BLaER1 treated with 17β-estradiol and CSF1 and Interleukin-3, amounts not matched to agents 10 nM and 100 nM (cell line): ENCODE measurements around the gene NDUFB11.

Experiments used
- H3K27ac ChIP-seq, 11 experiments: shearing (Covaris generic); formaldehyde crosslinking; 2 replicates each; pipeline ENCODE4 v1.8.1; 2022
- H3K27me3 ChIP-seq, 11 experiments: shearing (Covaris generic); formaldehyde crosslinking; 2 replicates each; pipeline ENCODE4 v1.8.1; 2022
- H3K36me3 ChIP-seq, 11 experiments: shearing (Covaris generic); formaldehyde crosslinking; 2 replicates each; pipeline ENCODE4 v1.8.1; 2022
- H3K4me1 ChIP-seq, 10 experiments: shearing (Covaris generic); formaldehyde crosslinking; 2 replicates each; pipeline ENCODE4 v1.8.1; 2022
- H3K4me2 ChIP-seq, 11 experiments: shearing (Covaris generic); formaldehyde crosslinking; 2 replicates each; pipeline ENCODE4 v1.8.1; 2022
- H3K4me3 ChIP-seq, 10 experiments: shearing (Covaris generic); formaldehyde crosslinking; 2 replicates each; pipeline ENCODE4 v1.8.1; 2022
- H3K9ac ChIP-seq, 11 experiments: shearing (Covaris generic); formaldehyde crosslinking; 2 replicates each; pipeline ENCODE4 v1.8.1; 2022
- H3K9me3 ChIP-seq, 11 experiments: shearing (Covaris generic); formaldehyde crosslinking; replicated peaks in 1 of 11; 2 replicates each; pipeline ENCODE4 v1.8.1; 2022
- H4K20me1 ChIP-seq, 11 experiments: shearing (Covaris generic); formaldehyde crosslinking; 2 replicates each; pipeline ENCODE4 v1.8.1; 2022
- Cebpa-rat ChIP-seq, 11 experiments: shearing (Covaris generic); IDR thresholded peaks; 2 replicates each; pipeline ENCODE4 v1.8.1; 2022

NDUFB11 gene

GRCh38 chrX:47144626-47145394 lies at the start of gene NDUFB11, which contains the start of gene RBM10:
NDUFB11 (minus strand) TSS chrX:47144702; CDS start chrX:47144679, 23 bp downstream.
RBM10 (plus strand) TSS chrX:47145221; CDS start chrX:47147482, 2,261 bp downstream.
- Histone ChIP-seq H3K36me3 (peaks cover 25 to 54% (median 40%) of the 10 kb centered on the region in 11 experiments), H3K4me1 (peaks cover 15 to 27% (median 21%) of the 10 kb centered on the region in 10 experiments; a peak in 18 of 20 replicates), H3K9me3 (peaks cover 14 to 28% (median 23%) of the 10 kb centered on the region in 11 experiments; a peak in 20 of 22 replicates), H3K9ac (peak within 1 kb of the TSS; percentile 88 to 95 (median 91)), H3K27me3 (peaks cover 0 to 50% (median 18%) of the 10 kb centered on the region in 11 experiments; a peak in 13 of 22 replicates), H3K4me3 (peak within 1 kb of the TSS; percentile 50 to 79 (median 72)), H4K20me1 (peaks cover 11 to 52% (median 36%) of the 10 kb centered on the region in 11 experiments; a peak in 20 of 22 replicates), H3K4me2 (peak within 1 kb of the TSS; percentile 83 to 92 (median 90)), H3K27ac (peak within 1 kb of the TSS; percentile 85 to 95 (median 91))
- peak in 4 of 11 experiments; percentile 11 to 88 (median 40); a peak in 6 of 22 replicates for TF ChIP-seq Cebpa-rat (IDR thresholded peaks at IDR 0.05)

- Histone ChIP-seq H3K9me3 (no peaks in the 10 kb centered on the region), H3K27me3 (peaks cover 0 to 8% (median 1%) of the 10 kb centered on the region in 11 experiments; a peak in 8 of 22 replicates), H3K36me3 (peaks cover 18 to 35% (median 24%) of the 10 kb centered on the region in 11 experiments), H3K9ac (peak within 1 kb of the TSS; percentile 91 to 98 (median 97)), H3K4me1 (peaks cover 48 to 55% (median 51%) of the 10 kb centered on the region in 10 experiments), H3K4me2 (peak within 1 kb of the TSS; percentile 91 to 99 (median 98)), H3K4me3 (peak within 1 kb of the TSS; percentile 77 to 92 (median 89)), H3K27ac (peak within 1 kb of the TSS; percentile 90 to 97 (median 96)), H4K20me1 (peaks cover 33 to 48% (median 43%) of the 10 kb centered on the region in 11 experiments)
- TF ChIP-seq Cebpa-rat (IDR thresholded peaks at IDR 0.05): no peak
Measured at GRCh38 chrX:47193475-47194193, 49.1 kb upstream of the NDUFB11 start, which contains the start of gene UBA1. UBA1 (plus strand) TSS chrX:47193829; CDS start chrX:47198803, 4,974 bp downstream.

- peak overlapping the region in 9 of 11 experiments; percentile 65 to 78 (median 73); a peak in 17 of 22 replicates for H3K27ac ChIP-seq
Measured at GRCh38 chrX:47191806-47192401, 47.4 kb upstream of the NDUFB11 start.

GRCh38 chrX:47191331-47191730 lies 46.8 kb upstream of the NDUFB11 start:
- H3K9ac ChIP-seq: peak overlapping the region; percentile 67 to 98 (median 79)
- peak overlapping the region; percentile 68 to 92 (median 84) for H3K4me2 ChIP-seq
- peaks cover 0 to 30% (median 13%) of the 10 kb centered on the region in 11 experiments; a peak in 10 of 22 replicates for H3K27me3 ChIP-seq
- no peaks in the 10 kb centered on the region for H3K9me3 ChIP-seq
- H3K4me3 ChIP-seq: peak overlapping the region; percentile 54 to 89 (median 81)
- peaks cover 10 to 37% (median 29%) of the 10 kb centered on the region in 11 experiments for H4K20me1 ChIP-seq
- peak overlapping the region in 10 of 11 experiments; percentile 57 to 78 (median 73); a peak in 20 of 22 replicates for H3K27ac ChIP-seq
- TF ChIP-seq Cebpa-rat (IDR thresholded peaks at IDR 0.05): no peak
- peaks cover 37 to 40% (median 38%) of the 10 kb centered on the region in 10 experiments for H3K4me1 ChIP-seq
- H3K36me3 ChIP-seq: peaks cover 5 to 28% (median 14%) of the 10 kb centered on the region in 11 experiments; a peak in 20 of 22 replicates

More at GRCh38 chrX:47191806-47192401, 47.4 kb upstream of the NDUFB11 start:
- Histone ChIP-seq H3K9me3 (no peaks in the 10 kb centered on the region), H3K27me3 (peaks cover 0 to 24% (median 13%) of the 10 kb centered on the region in 11 experiments; a peak in 9 of 22 replicates), H3K9ac (peak overlapping the region; percentile 67 to 98 (median 79)), H3K4me3 (peak overlapping the region; percentile 54 to 89 (median 81)), H4K20me1 (peaks cover 15 to 37% (median 30%) of the 10 kb centered on the region in 11 experiments), H3K4me2 (peak overlapping the region; percentile 68 to 92 (median 84)), H3K36me3 (peaks cover 5 to 28% (median 12%) of the 10 kb centered on the region in 11 experiments; a peak in 21 of 22 replicates), H3K4me1 (peaks cover 42 to 46% (median 43%) of the 10 kb centered on the region in 10 experiments)
- TF ChIP-seq Cebpa-rat (IDR thresholded peaks at IDR 0.05): no peak

- no peaks in the 10 kb centered on the region for H3K9me3 ChIP-seq
- peaks cover 0 to 36% (median 18%) of the 10 kb centered on the region in 11 experiments; a peak in 11 of 22 replicates for H3K27me3 ChIP-seq
- H3K4me3 ChIP-seq: peak overlapping the region; percentile 54 to 89 (median 81)
- peaks cover 11 to 28% (median 17%) of the 10 kb centered on the region in 11 experiments; a peak in 21 of 22 replicates for H3K36me3 ChIP-seq
- H3K4me1 ChIP-seq: peaks cover 30 to 34% (median 31%) of the 10 kb centered on the region in 10 experiments
- TF ChIP-seq Cebpa-rat (IDR thresholded peaks at IDR 0.05): no peak
- H3K4me2 ChIP-seq: peak overlapping the region; percentile 68 to 92 (median 84)
- H3K9ac ChIP-seq: peak overlapping the region; percentile 67 to 98 (median 79)
- H3K27ac ChIP-seq: peak overlapping the region; percentile 26 to 78 (median 73); a peak in 21 of 22 replicates
- H4K20me1 ChIP-seq: peaks cover 3 to 37% (median 25%) of the 10 kb centered on the region in 11 experiments; a peak in 20 of 22 replicates
Measured at GRCh38 chrX:47190445-47191269, 46.2 kb upstream of the NDUFB11 start.

- no peak for TF ChIP-seq Cebpa-rat (IDR thresholded peaks at IDR 0.05)
- H3K36me3 ChIP-seq: peaks cover 19 to 31% (median 24%) of the 10 kb centered on the region in 11 experiments; a peak in 21 of 22 replicates
Measured at GRCh38 chrX:47189906-47190305, 45.4 kb upstream of the NDUFB11 start.

GRCh38 chrX:47187106-47187677 lies 42.7 kb upstream of the NDUFB11 start:
- Histone ChIP-seq H3K27me3 (peaks cover 13 to 71% (median 46%) of the 10 kb centered on the region in 11 experiments; a peak in 18 of 22 replicates), H3K4me2 (no peak overlapping the region), H3K4me1 (peaks cover 6 to 8% (median 6%) of the 10 kb centered on the region in 10 experiments; a peak in 18 of 20 replicates), H4K20me1 (peaks cover 0 to 56% (median 26%) of the 10 kb centered on the region in 11 experiments; a peak in 13 of 22 replicates), H3K4me3 (no peak overlapping the region), H3K9ac (no peak overlapping the region), H3K36me3 (peaks cover 28 to 53% (median 42%) of the 10 kb centered on the region in 11 experiments; a peak in 21 of 22 replicates), H3K9me3 (no peaks in the 10 kb centered on the region), H3K27ac (no peak overlapping the region)
- TF ChIP-seq Cebpa-rat (IDR thresholded peaks at IDR 0.05): no peak

More at GRCh38 chrX:47189906-47190305, 45.4 kb upstream of the NDUFB11 start:
- Histone ChIP-seq H3K4me2 (no peak overlapping the region), H3K4me1 (peaks cover 22 to 26% (median 23%) of the 10 kb centered on the region in 10 experiments), H3K27ac (no peak overlapping the region), H3K4me3 (no peak overlapping the region), H3K27me3 (peaks cover 0 to 44% (median 25%) of the 10 kb centered on the region in 11 experiments; a peak in 13 of 22 replicates), H4K20me1 (peaks cover 0 to 37% (median 18%) of the 10 kb centered on the region in 11 experiments; a peak in 17 of 22 replicates), H3K9me3 (no peaks in the 10 kb centered on the region), H3K9ac (no peak overlapping the region)
